Activated T-helper 17 cell treated with anti-CD3 and anti-CD28 coated beads, Interleukin-2, amount 50 U/mL, for 72 hours (primary cell): ENCODE measurements around the gene PBRM1. TPM values are rescaled to one million over a fixed set of nuclear protein-coding genes. Genes with fewer than 3 reads are reported as not detected.

ENCODE experiments used
- ATAC-seq: fragments of 150-1000 bp; cut with Tn5 transposase; replicated peaks from 2 replicates; pipeline ENCODE4 v1.10.0; 2021; ENCODE audit warnings: mild to moderate bottlenecking, moderate library complexity
- H3K27ac Mint-ChIP-seq: one replicate; pipeline ENCODE4 v1.8.0; 2022; ENCODE audit warnings: mixed read lengths
- H3K27me3 Mint-ChIP-seq: one replicate; pipeline ENCODE4 v1.8.0; 2022; ENCODE audit warnings: mixed read lengths
- H3K36me3 Mint-ChIP-seq: one replicate; pipeline ENCODE4 v1.8.0; 2022; ENCODE audit warnings: low read depth, mild to moderate bottlenecking, mixed read lengths
- H3K4me1 Mint-ChIP-seq: one replicate; pipeline ENCODE4 v1.8.0; 2022; ENCODE audit warnings: mixed read lengths
- H3K4me3 Mint-ChIP-seq: one replicate; pipeline ENCODE4 v1.8.0; 2022; ENCODE audit warnings: mild to moderate bottlenecking, mixed read lengths
- H3K9me3 Mint-ChIP-seq: one replicate; pipeline ENCODE4 v1.8.0; 2022; ENCODE audit warnings: mixed read lengths
- total RNA-seq, 2 donors: library from RNA; stranded (reverse); gene quantifications; one replicate each; pipeline ENCODE4 v1.2.3, GENCODE V29; 2022

The PBRM1 gene
- total RNA-seq, 2 donors from 2014 or later, result 88.4 to 88.6 TPM

- Mint-ChIP-seq H3K27ac (no peak overlapping the region), H3K27me3 (no peaks in the 10 kb centered on the region)
- no peak for ATAC-seq
Observed at GRCh38 chr3:52519445-52520140, 166.1 kb downstream of the PBRM1 start.

GRCh38 chr3:52518723-52519444, 166.8 kb downstream of the PBRM1 start:
- Mint-ChIP-seq H3K4me3 (no peak overlapping the region), H3K27ac (no peak overlapping the region), H3K9me3 (no peaks in the 10 kb centered on the region), H3K27me3 (no peaks in the 10 kb centered on the region), H3K36me3 (no peaks in the 10 kb centered on the region), H3K4me1 (no peaks in the 10 kb centered on the region)
- no peak for ATAC-seq

More at GRCh38 chr3:52519445-52520140, 166.1 kb downstream of the PBRM1 start:
- Mint-ChIP-seq H3K4me3 (no peak overlapping the region), H3K36me3 (no peaks in the 10 kb centered on the region), H3K4me1 (no peaks in the 10 kb centered on the region), H3K9me3 (no peaks in the 10 kb centered on the region)

DNA sequence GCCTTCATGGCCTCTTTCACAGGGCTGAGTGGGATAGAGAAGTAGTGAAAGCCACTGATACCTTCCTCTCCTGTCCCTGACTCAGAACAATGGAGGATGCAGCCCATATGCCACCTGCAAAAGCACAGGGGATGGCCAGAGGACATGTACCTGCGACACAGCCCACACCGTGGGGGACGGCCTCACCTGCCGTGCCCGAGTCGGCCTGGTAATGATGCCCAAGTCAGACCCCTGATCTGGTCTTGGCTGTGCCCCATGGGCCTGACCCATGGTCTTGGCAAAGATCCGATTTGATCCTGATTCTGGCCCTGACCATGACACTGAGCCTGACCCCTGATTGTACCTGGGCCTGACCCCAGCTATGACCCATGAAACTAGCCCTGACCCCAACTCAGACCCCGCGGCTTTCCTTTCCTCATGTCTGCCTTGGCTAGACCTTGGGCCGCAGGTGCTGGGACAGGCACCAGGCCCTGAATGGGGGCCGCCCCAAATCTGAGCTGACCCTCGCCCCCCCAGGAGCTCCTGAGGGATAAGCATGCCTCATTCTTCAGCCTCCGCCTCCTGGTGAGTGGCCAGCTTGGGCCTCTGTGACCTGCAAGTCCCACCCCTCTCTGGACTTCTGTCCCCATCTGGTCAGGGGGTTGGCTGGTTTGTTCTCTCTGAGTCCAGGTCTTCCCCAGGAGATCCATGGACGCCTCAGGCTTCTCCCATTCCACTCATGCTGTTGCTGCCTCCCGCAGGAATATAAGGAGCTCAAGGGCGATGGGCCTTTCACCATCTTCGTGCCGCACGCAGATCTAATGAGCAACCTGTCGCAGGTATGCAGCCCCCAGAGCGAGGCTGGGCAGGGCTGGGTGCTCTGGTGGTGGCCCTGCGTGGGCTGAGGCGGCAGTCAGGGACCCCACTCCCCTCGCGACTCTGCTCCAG, 167.7 kb downstream of the PBRM1 start:
- Mint-ChIP-seq H3K27me3 (no peaks in the 10 kb centered on the region), H3K36me3 (no peaks in the 10 kb centered on the region), H3K4me3 (no peak overlapping the region), H3K9me3 (no peaks in the 10 kb centered on the region), H3K27ac (no peak overlapping the region), H3K4me1 (no peaks in the 10 kb centered on the region)
- ATAC-seq, result no peak

- Mint-ChIP-seq H3K4me1 (no peaks in the 10 kb centered on the region), H3K27ac (no peak overlapping the region), H3K36me3 (no peaks in the 10 kb centered on the region), H3K4me3 (no peak overlapping the region), H3K27me3 (no peaks in the 10 kb centered on the region), H3K9me3 (no peaks in the 10 kb centered on the region)
- no peak for ATAC-seq
Observed at GRCh38 chr3:52516509-52517195, 169.1 kb downstream of the PBRM1 start.

DNA sequence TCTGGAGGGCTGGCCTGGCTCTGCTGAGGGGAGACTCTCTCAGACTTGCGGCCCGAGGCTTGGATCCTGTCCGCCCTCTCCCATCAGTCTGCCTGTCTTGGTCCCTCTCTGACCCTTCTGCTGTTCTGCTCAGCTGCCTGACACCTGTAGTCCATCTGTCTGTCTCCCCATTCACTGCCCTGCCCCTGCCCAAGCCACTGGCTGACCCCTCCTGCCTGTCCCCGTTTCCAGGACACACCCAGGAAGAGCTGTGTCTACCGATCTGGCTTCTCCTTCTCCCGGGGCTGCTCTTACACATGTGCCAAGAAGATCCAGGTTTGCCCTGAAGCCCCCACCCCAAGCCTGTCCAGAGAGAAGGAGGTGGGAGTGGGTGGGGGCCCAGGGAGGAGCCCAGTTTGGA, 170.5 kb downstream of the PBRM1 start:
- Mint-ChIP-seq H3K4me3 (no peak overlapping the region), H3K27ac (no peak overlapping the region), H3K9me3 (no peaks in the 10 kb centered on the region), H3K36me3 (no peaks in the 10 kb centered on the region), H3K4me1 (no peaks in the 10 kb centered on the region), H3K27me3 (no peaks in the 10 kb centered on the region)
- no peak for ATAC-seq

DNA sequence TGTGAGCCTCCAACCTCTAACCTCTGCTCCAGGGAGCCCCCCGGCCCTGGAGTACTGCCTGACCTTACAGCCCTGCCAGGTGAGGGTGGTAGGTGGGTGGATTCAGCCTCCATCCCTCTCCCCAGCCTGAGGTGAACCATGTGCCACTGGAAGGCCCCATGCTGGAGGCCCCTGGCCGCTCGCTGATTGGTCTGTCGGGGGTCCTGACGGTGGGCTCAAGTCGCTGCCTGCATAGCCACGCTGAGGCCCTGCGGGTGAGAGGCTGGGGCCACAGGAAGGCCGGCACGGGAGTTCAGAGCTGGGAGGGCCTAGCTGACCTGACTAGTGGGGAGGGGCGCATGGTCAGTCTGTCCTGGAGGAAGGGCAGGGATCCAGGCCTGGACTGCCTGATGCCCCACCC, 171.1 kb downstream of the PBRM1 start:
- Mint-ChIP-seq H3K27ac (no peak overlapping the region), H3K27me3 (no peaks in the 10 kb centered on the region)

DNA sequence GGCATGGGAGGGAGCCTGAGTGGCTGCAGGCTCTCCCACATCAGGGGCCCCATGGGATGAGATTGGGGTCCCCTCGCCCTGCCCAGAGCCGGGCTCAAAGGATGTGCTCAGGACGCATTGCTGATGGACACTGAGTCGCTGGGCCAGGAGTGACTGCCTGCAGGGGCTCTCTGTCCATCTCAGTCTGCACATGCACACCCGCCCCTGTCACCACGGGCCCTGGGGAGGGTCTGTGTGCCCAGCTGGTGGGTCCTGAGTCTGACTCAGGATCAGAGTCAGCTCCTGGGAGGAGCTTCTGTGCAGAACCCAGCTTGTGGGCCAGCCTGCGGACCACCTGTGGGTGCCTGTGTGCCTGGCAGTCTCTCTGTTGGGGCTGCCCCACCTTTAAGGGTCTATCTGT, 172.4 kb downstream of the PBRM1 start:
- no peaks in the 10 kb centered on the region for H3K9me3 Mint-ChIP-seq
- no peaks in the 10 kb centered on the region for H3K36me3 Mint-ChIP-seq
- no peak overlapping the region for H3K27ac Mint-ChIP-seq
- no peak for ATAC-seq
- H3K4me3 Mint-ChIP-seq, result no peak overlapping the region
- H3K27me3 Mint-ChIP-seq, result no peaks in the 10 kb centered on the region
- no peaks in the 10 kb centered on the region for H3K4me1 Mint-ChIP-seq

More for the DNA sequence above, 171.1 kb downstream of the PBRM1 start:
- Mint-ChIP-seq H3K36me3 (no peaks in the 10 kb centered on the region), H3K4me3 (no peak overlapping the region), H3K4me1 (no peaks in the 10 kb centered on the region), H3K9me3 (no peaks in the 10 kb centered on the region)
- no peak for ATAC-seq

GRCh38 chr3:52512727-52513126, 173.0 kb downstream of the PBRM1 start:
- Mint-ChIP-seq H3K4me3 (no peak overlapping the region), H3K36me3 (no peaks in the 10 kb centered on the region), H3K9me3 (no peaks in the 10 kb centered on the region), H3K4me1 (no peaks in the 10 kb centered on the region), H3K27me3 (no peaks in the 10 kb centered on the region), H3K27ac (no peak overlapping the region)
- no peak for ATAC-seq

GRCh38 chr3:52512105-52512504, 173.6 kb downstream of the PBRM1 start:
- no peaks in the 10 kb centered on the region for H3K4me1 Mint-ChIP-seq
- ATAC-seq, result no peak
- H3K36me3 Mint-ChIP-seq, result no peaks in the 10 kb centered on the region
- H3K27ac Mint-ChIP-seq, result no peak overlapping the region
- no peaks in the 10 kb centered on the region for H3K9me3 Mint-ChIP-seq
- no peaks in the 10 kb centered on the region for H3K27me3 Mint-ChIP-seq
- no peak overlapping the region for H3K4me3 Mint-ChIP-seq

DNA sequence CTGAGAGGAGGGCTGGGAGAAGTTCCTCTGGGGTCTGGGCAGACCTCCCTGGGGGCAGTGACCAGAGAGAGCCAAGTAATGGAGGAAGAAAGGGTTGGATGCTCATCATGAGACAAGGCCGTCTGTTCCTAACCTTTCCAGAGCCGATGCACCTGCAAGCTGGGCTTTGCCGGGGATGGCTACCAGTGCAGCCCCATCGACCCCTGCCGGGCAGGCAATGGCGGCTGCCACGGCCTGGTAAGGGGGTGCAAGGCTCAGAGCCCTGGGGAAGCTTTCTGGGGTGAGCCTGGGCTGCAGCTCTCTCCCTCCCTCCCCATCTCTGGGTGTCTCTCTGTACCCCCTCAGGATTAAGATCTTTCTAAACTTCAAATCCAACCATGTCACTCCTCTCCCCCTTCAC, 174.2 kb downstream of the PBRM1 start:
- Mint-ChIP-seq H3K9me3 (no peaks in the 10 kb centered on the region), H3K27ac (no peak overlapping the region), H3K4me1 (no peaks in the 10 kb centered on the region), H3K27me3 (no peaks in the 10 kb centered on the region), H3K4me3 (no peak overlapping the region), H3K36me3 (no peaks in the 10 kb centered on the region)
- ATAC-seq, result no peak

DNA sequence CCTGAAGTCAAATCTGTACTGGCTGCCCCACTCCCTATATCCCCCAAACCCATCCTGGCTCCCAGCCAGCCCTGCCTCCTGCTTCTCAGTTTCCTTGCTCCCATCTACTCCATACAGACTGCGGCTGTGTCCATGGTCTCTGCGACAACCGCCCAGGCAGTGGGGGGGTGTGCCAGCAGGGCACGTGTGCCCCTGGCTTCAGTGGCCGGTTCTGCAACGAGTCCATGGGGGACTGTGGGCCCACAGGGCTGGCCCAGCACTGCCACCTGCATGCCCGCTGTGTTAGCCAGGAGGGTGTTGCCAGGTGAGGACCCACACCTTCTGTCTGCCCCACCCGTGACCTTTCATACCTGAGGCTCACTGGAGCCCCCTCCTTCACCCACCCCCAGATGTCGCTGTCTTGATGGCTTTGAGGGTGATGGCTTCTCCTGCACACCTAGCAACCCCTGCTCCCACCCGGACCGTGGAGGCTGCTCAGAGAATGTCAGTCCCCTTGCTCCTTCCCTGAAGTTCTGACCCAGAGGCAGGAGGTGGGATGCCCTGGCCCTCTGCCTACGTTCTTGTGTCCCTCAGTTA, 175.9 kb downstream of the PBRM1 start:
- no peaks in the 10 kb centered on the region for H3K4me1 Mint-ChIP-seq
- no peaks in the 10 kb centered on the region for H3K27me3 Mint-ChIP-seq
- no peaks in the 10 kb centered on the region for H3K9me3 Mint-ChIP-seq
- peak; percentile 53 for ATAC-seq
- no peaks in the 10 kb centered on the region for H3K36me3 Mint-ChIP-seq
- no peak overlapping the region for H3K4me3 Mint-ChIP-seq
- no peak overlapping the region for H3K27ac Mint-ChIP-seq

GRCh38 chr3:52507359-52507758, 178.4 kb downstream of the PBRM1 start:
- H3K9me3 Mint-ChIP-seq, result no peaks in the 10 kb centered on the region
- H3K27me3 Mint-ChIP-seq, result no peaks in the 10 kb centered on the region

DNA sequence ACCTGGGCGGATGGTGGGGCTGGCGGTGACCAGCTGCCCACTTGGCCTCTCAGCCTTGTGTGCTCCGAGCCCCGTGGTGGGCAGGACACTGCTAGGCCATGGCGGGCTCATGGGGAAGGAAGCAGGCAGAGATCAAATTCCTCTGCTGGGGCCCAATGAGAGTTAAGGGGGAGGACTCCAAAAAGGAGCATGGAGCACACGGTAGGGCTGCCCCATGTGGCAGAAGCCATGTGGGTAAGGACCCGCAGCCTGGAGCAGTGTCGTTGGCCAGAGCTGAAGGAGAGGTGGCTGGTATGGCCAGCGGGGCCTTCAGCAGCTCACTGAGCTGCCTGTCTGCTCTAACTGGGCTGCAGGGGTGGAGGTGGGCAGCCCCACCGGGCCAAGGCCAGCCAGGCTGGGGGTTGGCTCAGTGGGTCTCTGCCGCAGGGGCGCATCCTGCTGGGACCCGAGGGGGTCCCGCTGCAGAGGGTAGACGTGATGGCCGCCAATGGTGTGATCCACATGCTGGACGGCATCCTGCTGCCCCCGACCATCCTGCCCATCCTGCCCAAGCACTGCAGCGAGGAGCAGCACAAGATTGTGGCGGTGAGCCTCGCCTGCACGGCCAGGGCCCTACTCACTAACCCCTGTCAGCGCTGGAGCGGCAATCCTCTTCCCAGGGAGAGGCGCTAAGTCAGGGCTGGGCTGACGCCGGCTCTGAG, 179.3 kb downstream of the PBRM1 start:
- H3K36me3 Mint-ChIP-seq, result no peaks in the 10 kb centered on the region
- H3K27me3 Mint-ChIP-seq, result no peaks in the 10 kb centered on the region
- no peaks in the 10 kb centered on the region for H3K4me1 Mint-ChIP-seq
- no peak for ATAC-seq
- no peak overlapping the region for H3K4me3 Mint-ChIP-seq
- no peaks in the 10 kb centered on the region for H3K9me3 Mint-ChIP-seq
- H3K27ac Mint-ChIP-seq, result no peak overlapping the region

More at GRCh38 chr3:52507359-52507758, 178.4 kb downstream of the PBRM1 start:
- H3K36me3 Mint-ChIP-seq, result no peaks in the 10 kb centered on the region
- no peak overlapping the region for H3K4me3 Mint-ChIP-seq
- no peak for ATAC-seq
- H3K27ac Mint-ChIP-seq, result no peak overlapping the region
- H3K4me1 Mint-ChIP-seq, result no peaks in the 10 kb centered on the region
